Stimulated activated CD4-positive, alpha-beta T cell treated with anti-CD3 and anti-CD28 coated beads, TNF-alpha, amount 100 ng/mL, for 4 hours (primary cell): Measurements from ENCODE around the gene CXorf38.
A peak's percentile ranks its signal among the peaks of the same experiment; 100 is the strongest.
"Not testable (repeated sequence)": the region's sequence is repeated elsewhere in the genome, so short reads cannot be mapped to it uniquely, and the experiment has no call there.

ENCODE experiments used
- DNase-seq, 3 experiments: peaks; one replicate each; pipeline ENCODE4 v3.0.0-alpha.2; 2020; ENCODE audit warnings: low read depth in 3 of 3

CXorf38 gene

GRCh38 chrX:40628506-40628905 lies 18.9 kb downstream of the CXorf38 start:
- no peak for DNase-seq

DNA sequence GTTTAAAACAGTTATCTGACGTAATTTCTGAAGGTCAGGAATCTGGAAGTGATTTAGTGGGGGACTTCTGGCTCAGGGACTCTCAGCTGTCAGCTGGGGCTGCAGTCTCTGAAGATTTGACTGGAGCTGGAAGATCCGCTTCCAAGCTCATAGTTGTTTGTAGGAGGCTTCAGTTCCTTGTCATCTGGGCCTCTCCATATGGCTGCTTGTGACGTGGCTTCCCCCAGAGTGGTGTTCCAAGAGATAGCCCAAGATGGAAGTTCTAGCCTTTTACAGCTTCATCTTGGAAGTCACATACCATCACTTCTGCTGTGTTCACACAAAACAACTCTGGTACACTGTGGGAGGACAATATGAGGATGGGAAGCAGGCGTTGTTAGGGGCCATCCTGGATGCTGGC lies 22.1 kb downstream of the CXorf38 start:
- DNase-seq: no peak

DNA sequence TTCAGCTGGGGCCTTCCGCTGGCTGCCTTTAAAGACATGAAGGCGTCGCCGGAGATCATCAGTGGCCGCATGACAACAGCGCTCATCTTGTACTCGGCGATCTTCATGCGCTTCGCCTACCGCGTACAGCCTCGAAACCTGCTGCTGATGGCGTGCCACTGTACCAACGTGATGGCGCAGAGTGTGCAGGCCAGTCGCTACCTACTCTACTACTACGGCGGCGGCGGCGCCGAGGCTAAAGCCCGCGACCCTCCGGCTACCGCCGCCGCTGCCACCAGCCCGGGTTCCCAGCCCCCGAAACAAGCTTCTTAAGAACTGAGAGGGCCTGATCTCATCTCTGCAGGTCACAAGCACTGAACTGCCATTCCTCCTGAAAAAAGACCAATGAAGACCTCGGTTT lies 23.7 kb downstream of the CXorf38 start:
- no peak for DNase-seq

- DNase-seq: no peak
Measured at GRCh38 chrX:40623139-40623536, 24.2 kb downstream of the CXorf38 start, which contains the start of gene MPC1L. TSS of gene MPC1L (plus strand) at chrX:40623428. CDS start at chrX:40623566, 138 bp downstream.

GRCh38 chrX:40622479-40623138 lies 24.8 kb downstream of the CXorf38 start:
- no peak for DNase-seq

- DNase-seq: no peak
Measured at GRCh38 chrX:40617566-40617965, 29.8 kb downstream of the CXorf38 start.

DNA sequence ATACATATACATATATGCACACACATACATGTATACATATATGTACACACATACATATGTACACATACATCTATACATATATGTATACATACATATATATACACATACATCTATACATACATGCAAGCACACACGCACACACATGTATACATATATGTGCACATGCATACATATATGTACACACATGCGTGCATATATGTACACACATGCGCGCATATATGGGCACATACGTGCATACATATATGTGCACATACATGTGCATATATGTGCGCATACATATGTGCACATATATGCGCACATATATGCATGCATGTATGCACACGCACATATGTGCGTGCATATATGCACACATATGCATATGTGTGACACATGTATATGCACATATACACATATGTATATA lies 31.4 kb downstream of the CXorf38 start:
- no peak for DNase-seq

- DNase-seq: no peak
Measured at GRCh38 chrX:40612511-40612910, 34.9 kb downstream of the CXorf38 start.

- no peak for DNase-seq
Measured at GRCh38 chrX:40607381-40607780, 40.0 kb downstream of the CXorf38 start.

DNA sequence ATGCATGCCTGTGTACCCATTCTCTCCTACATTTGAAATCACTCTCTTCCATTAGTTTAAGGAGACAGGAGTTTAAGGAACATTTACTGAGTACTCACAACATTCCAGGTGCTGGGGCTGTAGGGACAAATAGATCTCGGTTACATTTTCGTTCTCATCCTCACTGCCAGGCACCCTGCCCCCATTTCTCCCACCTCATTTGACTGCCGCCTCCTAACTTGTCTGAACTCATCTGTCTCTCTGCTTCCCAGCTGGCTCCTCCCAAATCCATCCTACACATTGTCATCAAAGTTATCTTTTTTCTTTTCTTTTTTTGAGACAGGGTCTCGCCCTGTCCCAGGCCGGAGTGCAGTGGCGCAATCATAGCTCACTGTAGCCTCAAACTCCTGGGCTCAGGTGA lies 43.9 kb downstream of the CXorf38 start:
- no peak for DNase-seq

DNA sequence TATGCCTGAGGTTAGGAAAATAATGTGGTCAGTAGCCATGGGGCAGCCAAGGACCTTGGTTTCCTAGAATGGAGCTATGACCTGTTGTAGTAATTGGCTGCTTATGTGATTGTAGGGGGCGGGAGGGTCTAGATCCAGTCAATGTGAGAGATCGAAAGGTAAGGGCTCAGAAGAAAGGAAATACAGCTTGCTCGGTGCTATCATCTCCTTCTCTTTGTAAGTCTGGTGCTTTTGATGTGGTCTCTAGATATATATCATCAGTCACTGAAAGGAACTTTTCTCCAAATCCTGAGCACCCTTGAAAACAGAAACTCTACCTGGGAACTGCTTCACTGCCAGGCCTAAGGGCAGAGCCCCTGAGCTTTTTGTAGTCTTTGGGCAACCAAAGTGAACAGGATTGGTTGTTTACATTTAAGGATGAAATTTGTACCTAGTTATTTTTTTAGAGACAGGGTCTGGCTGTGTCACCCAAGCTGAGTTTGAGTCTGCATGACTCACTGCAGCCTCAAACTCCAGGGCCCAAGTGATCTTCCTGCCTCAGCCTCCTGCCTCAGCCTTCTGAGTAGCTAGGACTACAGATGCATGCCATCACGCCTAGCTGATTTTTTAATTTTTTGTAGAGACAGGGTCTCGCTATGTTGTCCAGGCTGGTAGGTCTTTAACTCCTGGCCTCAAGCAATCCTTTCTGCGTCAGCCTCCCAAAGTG lies 57.6 kb downstream of the CXorf38 start:
- DNase-seq: not testable (repeated sequence)

DNA sequence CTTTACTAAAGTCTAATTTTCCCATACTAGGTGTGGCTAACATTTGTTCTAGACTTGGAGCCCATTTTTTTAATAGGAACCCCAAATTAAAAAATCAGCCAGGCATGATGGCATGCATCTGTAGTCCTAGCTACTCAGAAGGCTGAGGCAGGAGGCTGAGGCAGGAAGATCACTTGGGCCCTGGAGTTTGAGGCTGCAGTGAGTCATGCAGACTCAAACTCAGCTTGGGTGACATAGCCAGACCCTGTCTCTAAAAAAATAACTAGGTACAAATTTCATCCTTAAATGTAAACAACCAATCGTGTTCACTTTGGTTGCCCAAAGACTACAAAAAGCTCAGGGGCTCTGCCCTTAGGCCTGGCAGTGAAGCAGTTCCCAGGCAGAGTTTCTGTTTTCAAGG lies 59.7 kb downstream of the CXorf38 start:
- not testable (repeated sequence) for DNase-seq

- no peak for DNase-seq
Measured at GRCh38 chrX:40582811-40583210, 64.5 kb downstream of the CXorf38 start.

- DNase-seq: not testable (repeated sequence)
Measured at GRCh38 chrX:40582178-40582577, 65.2 kb downstream of the CXorf38 start.

- no peak for DNase-seq
Measured at GRCh38 chrX:40581336-40581920, 65.9 kb downstream of the CXorf38 start.

- DNase-seq: peak; percentile 60 to 79 (median 77)
Measured at GRCh38 chrX:40580537-40581335, 66.6 kb downstream of the CXorf38 start, which contains the start of gene ATP6AP2. TSS of gene ATP6AP2 (plus strand) at chrX:40580970. CDS start at chrX:40581066, 96 bp downstream.

- no peak for DNase-seq
Measured at GRCh38 chrX:40579900-40580536, 67.3 kb downstream of the CXorf38 start.

- DNase-seq: no peak
Measured at GRCh38 chrX:40579141-40579540, 68.2 kb downstream of the CXorf38 start.

DNA sequence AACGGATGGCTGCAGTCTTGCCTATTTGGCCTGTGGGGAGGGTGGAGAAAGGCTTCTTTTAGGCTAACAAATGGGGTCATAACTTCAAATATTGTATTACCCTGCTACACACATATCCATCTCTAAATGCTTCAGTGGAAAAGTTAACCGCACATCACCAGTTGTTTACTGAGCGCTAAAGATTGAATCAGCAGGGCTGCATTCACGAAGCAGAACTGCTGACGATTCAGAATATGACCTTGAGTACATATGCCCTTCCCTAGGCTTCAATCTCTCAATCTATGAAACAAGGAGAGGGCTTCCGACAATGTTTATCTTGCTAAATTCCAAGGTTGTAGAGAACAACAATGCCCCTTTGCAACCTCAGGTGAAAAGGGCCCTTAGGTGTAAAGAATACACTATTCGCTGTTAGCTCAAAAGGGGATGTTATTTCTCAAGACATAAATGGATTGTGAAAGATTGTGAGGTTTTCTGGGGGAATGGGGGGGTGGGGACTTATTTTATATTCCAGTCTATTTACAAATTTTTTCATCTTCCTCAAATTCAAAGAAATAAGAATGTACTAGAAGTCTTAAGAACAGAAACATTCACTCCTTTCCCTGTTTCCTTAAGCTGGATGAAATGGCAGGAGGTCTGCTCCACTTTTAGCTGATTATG lies 69.2 kb downstream of the CXorf38 start:
- DNase-seq: no peak
